SHP77 (cell line): Measurements from ENCODE around the gene PCDHA5.

Experiments
- DNase-seq, 2 experiments: peaks; one replicate each; lab custom pipeline; 2025; lab: John Stamatoyannopoulos, UW

Gene PCDHA5

GRCh38 chr5:140862441-140863295 lies 41.3 kb downstream of the PCDHA5 start:
- no peak for DNase-seq

DNA sequence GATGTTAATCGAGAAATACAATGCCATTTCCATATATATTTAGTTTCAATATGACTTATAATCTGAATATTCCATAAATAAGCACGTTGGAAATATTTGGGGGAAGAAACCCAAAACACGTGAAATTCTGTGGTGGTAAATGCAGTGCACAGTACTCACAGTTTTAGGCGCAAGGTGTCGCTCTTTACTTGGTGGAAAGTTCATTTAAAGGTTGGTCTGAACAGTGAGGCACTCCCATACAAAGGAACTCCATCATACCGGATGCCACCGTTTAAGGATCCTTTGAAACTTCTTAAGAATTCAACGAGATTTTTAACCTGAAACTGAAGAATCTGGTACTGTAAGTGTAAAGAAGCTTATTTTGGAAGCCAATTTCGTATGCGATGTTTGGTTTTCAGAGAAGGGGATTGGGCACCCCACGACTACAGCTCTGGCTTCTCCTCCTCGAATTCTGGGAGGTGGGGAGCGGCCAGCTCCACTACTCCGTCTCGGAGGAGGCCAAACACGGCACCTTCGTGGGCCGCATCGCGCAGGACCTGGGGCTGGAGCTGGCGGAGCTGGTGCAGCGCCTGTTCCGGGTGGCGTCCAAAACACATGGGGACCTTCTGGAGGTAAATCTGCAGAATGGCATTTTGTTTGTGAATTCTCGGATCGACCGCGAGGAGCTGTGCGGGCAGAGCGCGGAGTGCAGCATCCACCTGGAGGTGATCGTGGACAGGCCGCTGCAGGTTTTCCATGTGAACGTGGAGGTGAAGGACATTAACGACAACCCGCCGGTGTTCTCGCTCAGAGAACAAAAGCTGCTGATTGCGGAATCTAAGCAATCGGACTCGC lies 47.5 kb downstream of the PCDHA5 start, which contains the start of gene PCDHA11:
Gene PCDHA11, plus strand, starts transcription at position 237 of the 834 bp plus-strand sequence. Its CDS starts 147 bp downstream, at position 384.
- no peak for DNase-seq

DNA sequence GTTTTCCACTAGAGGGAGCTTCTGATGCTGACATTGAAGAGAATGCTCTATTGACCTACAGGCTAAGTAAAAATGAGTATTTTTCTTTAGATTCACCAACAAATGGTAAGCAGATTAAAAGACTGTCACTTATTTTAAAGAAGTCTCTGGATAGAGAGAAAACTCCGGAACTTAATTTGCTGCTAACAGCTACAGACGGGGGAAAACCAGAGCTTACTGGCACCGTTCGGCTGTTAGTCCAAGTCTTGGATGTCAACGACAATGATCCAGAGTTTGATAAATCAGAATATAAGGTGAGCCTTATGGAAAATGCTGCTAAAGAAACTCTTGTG lies 48.1 kb downstream of the PCDHA5 start:
- DNase-seq, result no peak

DNA sequence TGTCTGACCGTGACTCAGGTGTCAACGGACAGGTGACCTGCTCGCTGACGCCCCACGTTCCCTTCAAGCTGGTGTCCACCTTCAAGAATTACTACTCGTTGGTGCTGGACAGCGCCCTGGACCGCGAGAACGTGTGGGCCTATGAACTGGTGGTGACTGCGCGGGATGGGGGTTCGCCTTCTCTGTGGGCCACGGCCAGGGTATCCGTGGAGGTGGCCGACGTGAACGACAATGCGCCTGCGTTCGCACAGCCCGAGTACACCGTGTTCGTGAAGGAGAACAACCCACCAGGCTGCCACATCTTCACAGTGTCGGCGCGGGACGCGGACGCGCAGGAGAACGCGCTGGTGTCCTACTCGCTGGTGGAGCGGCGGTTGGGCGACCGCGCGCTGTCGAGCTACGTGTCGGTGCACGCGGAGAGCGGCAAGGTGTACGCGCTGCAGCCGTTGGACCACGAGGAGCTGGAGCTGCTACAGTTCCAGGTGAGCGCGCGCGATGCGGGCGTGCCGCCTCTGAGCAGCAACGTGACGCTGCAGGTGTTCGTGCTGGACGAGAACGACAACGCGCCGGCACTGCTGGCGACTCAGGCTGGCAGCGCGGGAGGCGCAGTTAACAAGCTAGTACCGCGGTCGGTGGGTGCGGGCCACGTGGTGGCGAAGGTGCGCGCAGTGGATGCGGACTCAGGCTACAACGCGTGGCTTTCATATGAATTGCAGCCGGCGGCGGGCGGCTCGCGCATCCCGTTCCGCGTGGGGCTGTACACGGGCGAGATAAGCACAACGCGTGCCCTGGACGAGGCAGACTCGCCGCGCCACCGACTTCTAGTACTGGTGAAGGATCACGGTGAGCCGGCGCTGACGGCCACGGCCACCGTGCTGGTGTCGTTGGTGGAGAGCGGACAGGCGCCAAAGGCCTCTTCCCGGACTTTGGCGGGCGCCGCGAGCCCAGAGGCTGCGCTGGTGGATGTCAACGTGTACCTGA lies 49.1 kb downstream of the PCDHA5 start:
- DNase-seq, result no peak
